ENCODE data around the gene HIPK4. TPM values are rescaled to one million over a fixed set of nuclear protein-coding genes. Genes with fewer than 3 reads are reported as not detected.
A peak's percentile ranks its signal among the peaks of the same experiment; 100 is the strongest.

HIPK4 gene
- total and polyA plus RNA-seq, 9 of the 15 experiments (the other 6 are each of a cell fraction or from before 2014, with no cell fraction given) = 0.06 to 0.09 TPM; not detected in 7

DNA sequence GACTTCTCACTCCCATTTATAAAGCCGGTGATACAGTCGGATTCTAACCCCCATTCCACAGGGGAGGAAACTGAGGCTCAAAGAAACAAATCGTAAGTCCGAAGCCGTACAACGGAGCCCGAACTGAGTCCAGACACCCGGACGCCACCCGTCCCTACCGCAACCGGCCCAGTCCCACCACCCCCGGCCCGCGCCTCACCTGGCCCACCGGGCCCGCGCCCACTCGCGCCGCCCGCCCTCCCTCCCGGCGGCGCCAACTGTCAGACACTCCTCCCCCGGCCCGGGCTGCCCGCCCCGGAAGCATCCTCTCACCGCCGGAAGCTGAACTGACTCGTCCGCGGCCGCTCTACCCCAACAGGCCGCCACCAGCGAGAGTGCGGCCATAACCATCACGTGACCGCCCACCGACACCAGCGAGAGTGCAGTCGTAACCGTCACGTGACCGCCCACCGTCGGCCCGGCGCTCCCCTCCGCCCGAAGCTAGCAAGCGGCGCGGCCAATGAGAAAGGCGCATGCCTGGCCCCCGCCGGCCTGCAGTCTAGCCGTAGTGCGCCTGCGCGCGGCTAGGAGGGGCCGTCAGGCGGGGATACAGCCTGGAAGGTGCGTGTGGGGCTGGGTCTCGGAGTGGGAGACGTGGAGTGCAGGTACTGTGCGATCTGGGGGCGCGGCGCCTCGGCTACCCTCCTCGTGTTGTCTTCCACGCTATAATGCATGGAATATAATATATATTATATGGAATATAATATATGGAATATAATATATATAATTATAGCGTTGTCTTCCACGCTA lies 41.7 kb downstream of the HIPK4 start, which contains the start of the genes C19orf47 and PLD3 (continued):
- TF ChIP-seq, protein P1, sequence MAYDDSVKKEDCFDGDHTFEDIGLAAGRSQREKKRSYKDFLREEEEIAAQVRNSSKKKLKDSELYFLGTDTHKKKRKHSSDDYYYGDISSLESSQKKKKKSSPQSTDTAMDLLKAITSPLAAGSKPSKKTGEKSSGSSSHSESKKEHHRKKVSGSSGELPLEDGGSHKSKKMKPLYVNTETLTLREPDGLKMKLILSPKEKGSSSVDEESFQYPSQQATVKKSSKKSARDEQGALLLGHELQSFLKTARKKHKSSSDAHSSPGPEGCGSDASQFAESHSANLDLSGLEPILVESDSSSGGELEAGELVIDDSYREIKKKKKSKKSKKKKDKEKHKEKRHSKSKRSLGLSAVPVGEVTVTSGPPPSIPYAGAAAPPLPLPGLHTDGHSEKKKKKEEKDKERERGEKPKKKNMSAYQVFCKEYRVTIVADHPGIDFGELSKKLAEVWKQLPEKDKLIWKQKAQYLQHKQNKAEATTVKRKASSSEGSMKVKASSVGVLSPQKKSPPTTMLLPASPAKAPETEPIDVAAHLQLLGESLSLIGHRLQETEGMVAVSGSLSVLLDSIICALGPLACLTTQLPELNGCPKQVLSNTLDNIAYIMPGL (CRISPR knock-in tag; IDR thresholded peaks at IDR 0.05) = 0 out of 2 replicates have a peak, but pooled peaks have one; percentile 55
- TF ChIP-seq CAMTA2 (CRISPR knock-in tag; conservative IDR thresholded peaks at IDR 0.05) (no peak), NFIC (IDR thresholded peaks at IDR 0.05) (no peak; the same call in 1 of the 2 replicates), MAFK (IDR thresholded peaks at IDR 0.05; ENCODE audit: low read length) (no peak), TEAD1 (CRISPR knock-in tag; IDR thresholded peaks at IDR 0.05) (peak in 1 of 2 experiments; percentile 26; a peak in 1 of 4 replicates), NEUROD1 (IDR thresholded peaks at IDR 0.05; ENCODE audit: borderline replicate concordance, low read depth, low read length, partially characterized antibody) (peak; percentile 74), KDM5B (IDR thresholded peaks at IDR 0.05; ENCODE audit: insufficient replicate concordance, low read depth, low read length) (peak; percentile 90), ZNF408 (CRISPR knock-in tag; IDR thresholded peaks at IDR 0.05; ENCODE audit: low read depth) (no peak), SIX5 (IDR thresholded peaks at IDR 0.05; ENCODE audit: borderline replicate concordance in 1 of 2, insufficient read depth in 1 of 2, low read depth in 1 of 2, low read length in 2 of 2) (no peak; a peak in 1 of 4 replicates), ZNF445 (CRISPR knock-in tag; IDR thresholded peaks at IDR 0.05; ENCODE audit: low read depth) (no peak), ZNF316 (IDR thresholded peaks at IDR 0.05) (peak; percentile 70), ZNF589 (CRISPR knock-in tag; IDR thresholded peaks at IDR 0.05; ENCODE audit: low read depth) (peak; percentile 59; the same call in 1 of the 2 replicates), BHLHE40 (IDR thresholded peaks at IDR 0.05; ENCODE audit: low read length) (peak; percentile 99), ZFP1 (CRISPR knock-in tag; IDR thresholded peaks at IDR 0.05) (no peak), MECOM (CRISPR knock-in tag; IDR thresholded peaks at IDR 0.05) (peak; percentile 72; the same call in 1 of the 2 replicates)
- TF ChIP-seq, protein P2, sequence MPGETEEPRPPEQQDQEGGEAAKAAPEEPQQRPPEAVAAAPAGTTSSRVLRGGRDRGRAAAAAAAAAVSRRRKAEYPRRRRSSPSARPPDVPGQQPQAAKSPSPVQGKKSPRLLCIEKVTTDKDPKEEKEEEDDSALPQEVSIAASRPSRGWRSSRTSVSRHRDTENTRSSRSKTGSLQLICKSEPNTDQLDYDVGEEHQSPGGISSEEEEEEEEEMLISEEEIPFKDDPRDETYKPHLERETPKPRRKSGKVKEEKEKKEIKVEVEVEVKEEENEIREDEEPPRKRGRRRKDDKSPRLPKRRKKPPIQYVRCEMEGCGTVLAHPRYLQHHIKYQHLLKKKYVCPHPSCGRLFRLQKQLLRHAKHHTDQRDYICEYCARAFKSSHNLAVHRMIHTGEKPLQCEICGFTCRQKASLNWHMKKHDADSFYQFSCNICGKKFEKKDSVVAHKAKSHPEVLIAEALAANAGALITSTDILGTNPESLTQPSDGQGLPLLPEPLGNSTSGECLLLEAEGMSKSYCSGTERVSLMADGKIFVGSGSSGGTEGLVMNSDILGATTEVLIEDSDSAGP (CRISPR knock-in tag; IDR thresholded peaks at IDR 0.05) = no peak
- TF ChIP-seq, protein P3, sequence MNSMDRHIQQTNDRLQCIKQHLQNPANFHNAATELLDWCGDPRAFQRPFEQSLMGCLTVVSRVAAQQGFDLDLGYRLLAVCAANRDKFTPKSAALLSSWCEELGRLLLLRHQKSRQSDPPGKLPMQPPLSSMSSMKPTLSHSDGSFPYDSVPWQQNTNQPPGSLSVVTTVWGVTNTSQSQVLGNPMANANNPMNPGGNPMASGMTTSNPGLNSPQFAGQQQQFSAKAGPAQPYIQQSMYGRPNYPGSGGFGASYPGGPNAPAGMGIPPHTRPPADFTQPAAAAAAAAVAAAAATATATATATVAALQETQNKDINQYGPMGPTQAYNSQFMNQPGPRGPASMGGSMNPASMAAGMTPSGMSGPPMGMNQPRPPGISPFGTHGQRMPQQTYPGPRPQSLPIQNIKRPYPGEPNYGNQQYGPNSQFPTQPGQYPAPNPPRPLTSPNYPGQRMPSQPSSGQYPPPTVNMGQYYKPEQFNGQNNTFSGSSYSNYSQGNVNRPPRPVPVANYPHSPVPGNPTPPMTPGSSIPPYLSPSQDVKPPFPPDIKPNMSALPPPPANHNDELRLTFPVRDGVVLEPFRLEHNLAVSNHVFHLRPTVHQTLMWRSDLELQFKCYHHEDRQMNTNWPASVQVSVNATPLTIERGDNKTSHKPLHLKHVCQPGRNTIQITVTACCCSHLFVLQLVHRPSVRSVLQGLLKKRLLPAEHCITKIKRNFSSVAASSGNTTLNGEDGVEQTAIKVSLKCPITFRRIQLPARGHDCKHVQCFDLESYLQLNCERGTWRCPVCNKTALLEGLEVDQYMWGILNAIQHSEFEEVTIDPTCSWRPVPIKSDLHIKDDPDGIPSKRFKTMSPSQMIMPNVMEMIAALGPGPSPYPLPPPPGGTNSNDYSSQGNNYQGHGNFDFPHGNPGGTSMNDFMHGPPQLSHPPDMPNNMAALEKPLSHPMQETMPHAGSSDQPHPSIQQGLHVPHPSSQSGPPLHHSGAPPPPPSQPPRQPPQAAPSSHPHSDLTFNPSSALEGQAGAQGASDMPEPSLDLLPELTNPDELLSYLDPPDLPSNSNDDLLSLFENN (IDR thresholded peaks at IDR 0.05; ENCODE audit: low read depth in 2 of 2, low read length in 2 of 2) = no peak
- TF ChIP-seq, protein P4, sequence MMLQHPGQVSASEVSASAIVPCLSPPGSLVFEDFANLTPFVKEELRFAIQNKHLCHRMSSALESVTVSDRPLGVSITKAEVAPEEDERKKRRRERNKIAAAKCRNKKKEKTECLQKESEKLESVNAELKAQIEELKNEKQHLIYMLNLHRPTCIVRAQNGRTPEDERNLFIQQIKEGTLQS (IDR thresholded peaks at IDR 0.05) = peak; percentile 67
- TF ChIP-seq, protein P4 (CRISPR knock-in tag; conservative IDR thresholded peaks at IDR 0.05) = 0 out of 2 replicates have a peak, but pooled peaks have one; percentile 19

Measured in K562 (cell line).